GM21737 (cell line): ENCODE measurements around the gene KCNC1.

Source experiments
- ATAC-seq: cut with Tn5 transposase; IDR thresholded peaks from one replicate; pipeline ENCODE4 v1.9.1; 2021; ENCODE audit warnings: mild to moderate bottlenecking, moderate library complexity; ENCODE audit not compliant: unreplicated experiment

Gene KCNC1

GRCh38 chr11:17714870-17715269, 19.7 kb upstream of the KCNC1 start:
- no peak for ATAC-seq

GRCh38 chr11:17716807-17717206, 17.8 kb upstream of the KCNC1 start:
- ATAC-seq, result no peak

GRCh38 chr11:17718015-17718414, 16.6 kb upstream of the KCNC1 start:
- no peak for ATAC-seq

GRCh38 chr11:17718510-17718962, 16.0 kb upstream of the KCNC1 start:
- ATAC-seq, result no peak

- ATAC-seq, result no peak
Observed at GRCh38 chr11:17719028-17719937, 15.3 kb upstream of the KCNC1 start, which contains the start of gene MYOD1. Gene MYOD1, plus strand, starts transcription at chr11:17719571. Its CDS starts 212 bp downstream, at chr11:17719783.

GRCh38 chr11:17719938-17720795, 14.4 kb upstream of the KCNC1 start:
- no peak for ATAC-seq

- no peak for ATAC-seq
Observed at GRCh38 chr11:17720796-17721171, 13.8 kb upstream of the KCNC1 start.

- no peak for ATAC-seq
Observed at GRCh38 chr11:17721242-17721999, 13.2 kb upstream of the KCNC1 start.

GRCh38 chr11:17722000-17722643, 12.5 kb upstream of the KCNC1 start:
- ATAC-seq, result no peak

- no peak for ATAC-seq
Observed at GRCh38 chr11:17724020-17724908, 10.3 kb upstream of the KCNC1 start.

- no peak for ATAC-seq
Observed at GRCh38 chr11:17725174-17725573, 9.4 kb upstream of the KCNC1 start.

GRCh38 chr11:17730137-17730536, 4.4 kb upstream of the KCNC1 start:
- ATAC-seq, result no peak

GRCh38 chr11:17730608-17731462, 3.7 kb upstream of the KCNC1 start:
- ATAC-seq, result peak; percentile 69

- ATAC-seq, result no peak
Observed at GRCh38 chr11:17733261-17733660, 1.3 kb upstream of the KCNC1 start.

GRCh38 chr11:17734986-17735817, 621 bp downstream of the KCNC1 start:
- no peak for ATAC-seq

- no peak for ATAC-seq
Observed at GRCh38 chr11:17735818-17736578, 1.4 kb downstream of the KCNC1 start.

GRCh38 chr11:17736579-17736893, 2.0 kb downstream of the KCNC1 start:
- no peak for ATAC-seq
